Endothelial cell of umbilical vein (primary cell): ENCODE results near the gene PMAIP1. TPM values are rescaled to one million over a fixed set of nuclear protein-coding genes. Genes with fewer than 3 reads are reported as not detected.

Source experiments
- BruUV-seq: library from RNA; stranded (reverse); fragments of 400-500 nt; replicated peaks from 2 replicates; lab custom pipeline; 2021; lab: Mats Ljungman, UMichigan
- CTCF ChIA-PET: fragments of 300-600, 350-600 bp; sonication (Branson Sonifier 250); formaldehyde crosslinking; loops from one replicate; lab custom pipeline; 2021; ENCODE audit warnings: antibody characterized with exemption, inconsistent platforms; lab: Charles Lee
- POLR2A ChIA-PET: fragments of 300-600, 350-600 bp; sonication (Branson Sonifier 250); formaldehyde crosslinking; loops from one replicate; lab custom pipeline; 2021; ENCODE audit warnings: antibody characterized with exemption, inconsistent platforms; lab: Charles Lee
- DNase-seq: peaks from one replicate; pipeline ENCODE4 v3.0.0-alpha.2; 2011; ENCODE audit warnings: low read depth, low spot score
- FAIRE-seq: peaks from 2 replicates; lab custom pipeline; 2011; peaks lifted over from hg19 to GRCh38; lab: Jason Lieb, UNC
- H2AFZ ChIP-seq: 2 replicates; pipeline ENCODE4 v1.6.0; 2012; ENCODE audit warnings: low read depth, low read length, control low read depth, inconsistent platforms
- H3K27ac ChIP-seq: 2 replicates; pipeline ENCODE4 v1.5.1; 2011; ENCODE audit warnings: low read depth, mild to moderate bottlenecking, control low read depth, low read length, moderate library complexity; ENCODE audit not compliant: insufficient read depth
- H3K27me3 ChIP-seq, 2 experiments: 2 replicates each; pipeline versions ENCODE4 v1.6.0 to v1.6.1; 2011; ENCODE audit warnings: low read length in 2 of 2, mixed read lengths in 1 of 2; ENCODE audit not compliant: control insufficient read depth in 2 of 2, insufficient read depth in 2 of 2
- H3K36me3 ChIP-seq, 2 experiments: 2 replicates in 1 of 2; 3 replicates in 1 of 2; pipeline ENCODE4 v1.5.1; 2011; ENCODE audit warnings: low read length in 2 of 2, mild to moderate bottlenecking in 1 of 2, moderate library complexity in 1 of 2; ENCODE audit not compliant: control insufficient read depth in 2 of 2, insufficient read depth in 2 of 2; ENCODE audit errors: extremely low read depth in 1 of 2
- H3K4me1 ChIP-seq: 3 replicates; pipeline ENCODE4 v1.5.1; 2011; ENCODE audit warnings: mild to moderate bottlenecking, low read length; ENCODE audit not compliant: control insufficient read depth, insufficient read depth; ENCODE audit errors: extremely low read depth
- H3K4me2 ChIP-seq: 2 replicates; pipeline ENCODE4 v1.6.1; 2011; ENCODE audit warnings: low read length, control low read depth, mixed read lengths; ENCODE audit not compliant: insufficient read depth
- H3K4me3 ChIP-seq, 3 experiments: fragments of 200-600 bp in 1 of 3; sonication (generic), shearing (Covaris generic) in 1 of 3; replicated peaks in 1 of 3; 2 replicates each; pipeline ENCODE4 v1.5.1; 2011 to 2016; ENCODE audit warnings: control low read depth in 3 of 3, low read length in 3 of 3, mild to moderate bottlenecking in 2 of 3, inconsistent platforms in 1 of 3, low read depth in 1 of 3, moderate library complexity in 1 of 3; ENCODE audit not compliant: insufficient read depth in 1 of 3
- H3K79me2 ChIP-seq: 2 replicates; pipeline ENCODE4 v1.6.0; 2012; ENCODE audit warnings: low read length, inconsistent platforms; ENCODE audit not compliant: control insufficient read depth, insufficient read depth
- H3K9ac ChIP-seq: replicated peaks from 2 replicates; pipeline ENCODE3; 2011; ENCODE audit warnings: low read length, control low read depth; ENCODE audit not compliant: insufficient read depth; ENCODE audit errors: extremely low read depth
- H3K9me1 ChIP-seq: replicated peaks from 3 replicates; pipeline ENCODE4 v1.6.0; 2011; ENCODE audit warnings: mild to moderate bottlenecking, low read length; ENCODE audit not compliant: control insufficient read depth, insufficient read depth; ENCODE audit errors: extremely low read depth
- H3K9me3 ChIP-seq: replicated peaks from 2 replicates; pipeline ENCODE4 v1.5.1; 2012; ENCODE audit warnings: low read length, inconsistent platforms; ENCODE audit not compliant: control insufficient read depth, insufficient read depth
- H4K20me1 ChIP-seq: replicated peaks from 2 replicates; pipeline ENCODE3; 2011; ENCODE audit warnings: mild to moderate bottlenecking, low read length; ENCODE audit not compliant: control insufficient read depth, insufficient read depth; ENCODE audit errors: extremely low read depth
- CTCF ChIP-seq, 2 donors: IDR thresholded peaks; 1 replicate in 1 of 2; 2 replicates in 1 of 2; pipeline ENCODE4 v1.5.1; 2011; ENCODE audit warnings: low read length in 2 of 2, mild to moderate bottlenecking in 2 of 2, moderate library complexity in 2 of 2, control low read depth in 1 of 2, inconsistent platforms in 1 of 2, low read depth in 1 of 2; ENCODE audit not compliant: insufficient read depth in 1 of 2; ENCODE audit errors: extremely low read depth in 1 of 2
- EZH2 ChIP-seq: IDR thresholded peaks from 2 replicates; pipeline ENCODE4 v1.6.1; 2012; ENCODE audit warnings: borderline replicate concordance, low read depth, mild to moderate bottlenecking, moderate library complexity, low read length, inconsistent platforms; ENCODE audit not compliant: severe bottlenecking
- FOS ChIP-seq: IDR thresholded peaks from 2 replicates; pipeline ENCODE4 v1.6.1; 2011; ENCODE audit warnings: mild to moderate bottlenecking, low read length, moderate library complexity, borderline replicate concordance; ENCODE audit not compliant: insufficient read depth
- GATA2 ChIP-seq: IDR thresholded peaks from 2 replicates; pipeline ENCODE4 v1.7.0; 2011; ENCODE audit warnings: low read depth, mild to moderate bottlenecking, moderate library complexity, mixed read lengths, low read length; ENCODE audit not compliant: insufficient read length, insufficient read depth
- JUN ChIP-seq: IDR thresholded peaks from 2 replicates; pipeline ENCODE4 v1.6.1; 2011; ENCODE audit warnings: borderline replicate concordance, low read depth; ENCODE audit not compliant: insufficient read length, insufficient read depth
- MAX ChIP-seq: IDR thresholded peaks from 2 replicates; pipeline ENCODE4 v1.6.1; 2011; ENCODE audit not compliant: insufficient read depth, insufficient read length
- MYC ChIP-seq: IDR thresholded peaks from one replicate; pipeline ENCODE4 v1.6.1; 2011; ENCODE audit warnings: mild to moderate bottlenecking, low read depth, low read length
- POLR2A ChIP-seq: IDR thresholded peaks from 2 replicates; pipeline ENCODE4 v1.6.1; 2012; ENCODE audit warnings: low read depth, mild to moderate bottlenecking, control low read depth, low read length
- POLR2AphosphoS5 ChIP-seq: IDR thresholded peaks from 2 replicates; pipeline ENCODE4 v1.6.1; 2012; ENCODE audit warnings: low read depth, mild to moderate bottlenecking, control low read depth, low read length, moderate library complexity; ENCODE audit not compliant: insufficient read depth
- dilution Hi-C: fragments of 300-500 bp; cut with MboI; formaldehyde crosslinking; loops from one replicate; pipeline ENCODE4 v1.15.0; 2019; ENCODE audit warnings: low sequenced_read_pairs; ENCODE audit not compliant: extremely low pct_ligation_motif_present
- intact Hi-C: fragments of 100-400 bp; cut with micrococcal nuclease; formaldehyde crosslinking; loops from one replicate; pipeline ENCODE4 v1.10.0; 2022
- polyA plus RNA-seq, 4 experiments: library from polyadenylated mRNA; depleted of rRNA in 3 of 4; stranded (reverse) in 3 of 4; unstranded in 1 of 4; fragments of >200 nt; gene quantifications; 2 replicates each; pipeline versions ENCODE4 v1.2.1 to v1.2.3, GENCODE V29; 2011 to 2012; ENCODE audit warnings: missing spikeins in 1 of 4
- total RNA-seq: library from RNA; stranded (reverse); gene quantifications from 2 replicates; pipeline ENCODE4 v1.2.3, GENCODE V29; 2021

PMAIP1 gene
- total and polyA plus RNA-seq, 2 donors (not counting 3 experiments of a cell fraction or from before 2014, with no cell fraction given): 7.6 to 11.9 TPM

- TF ChIP-seq EZH2: no peak
- TF ChIP-seq POLR2AphosphoS5: no peak
- no peak for TF ChIP-seq FOS
- no peak for TF ChIP-seq CTCF (IDR thresholded peaks at IDR 0.05; ENCODE audit: extremely low read depth in 1 of 2, insufficient read depth in 1 of 2, low read depth in 1 of 2, low read length in 2 of 2)
- TF ChIP-seq MYC: no peak
- no peak for TF ChIP-seq JUN
- no peak for TF ChIP-seq MAX
- no peak for TF ChIP-seq GATA2
- TF ChIP-seq POLR2A: no peak
- CTCF ChIA-PET: interaction anchor here (1.6 to 1.8 kb wide), 2 partner anchors 11 to 37 kb away, joined by 4 read pairs; no protein-coding TSS in a partner anchor
- Histone ChIP-seq H3K4me3 (no peak overlapping the region), H2AFZ (no peak overlapping the region), H3K9me3 (no peaks in the 10 kb centered on the region), H3K79me2 (no peaks in the 10 kb centered on the region), H3K9me1 (no peaks in the 10 kb centered on the region), H3K36me3 (no peaks in the 10 kb centered on the region), H3K27me3 (no peaks in the 10 kb centered on the region), H3K9ac (no peak overlapping the region), H3K27ac (no peak overlapping the region), H4K20me1 (no peaks in the 10 kb centered on the region), H3K4me1 (no peaks in the 10 kb centered on the region), H3K4me2 (no peak overlapping the region)
- no peak for DNase-seq
- intact Hi-C loops: no loop called here
- FAIRE-seq: no peak
- BruUV-seq: no TSS peak
- POLR2A ChIA-PET: no interaction called here
- dilution Hi-C loops: no loop called here
Observed at GRCh38 chr18:59950215-59950944, 50.6 kb downstream of the PMAIP1 start.
